ENCODE measurements around the gene CFAP221.
A peak's percentile ranks its signal among the peaks of the same experiment; 100 is the strongest.

CFAP221 gene

DNA sequence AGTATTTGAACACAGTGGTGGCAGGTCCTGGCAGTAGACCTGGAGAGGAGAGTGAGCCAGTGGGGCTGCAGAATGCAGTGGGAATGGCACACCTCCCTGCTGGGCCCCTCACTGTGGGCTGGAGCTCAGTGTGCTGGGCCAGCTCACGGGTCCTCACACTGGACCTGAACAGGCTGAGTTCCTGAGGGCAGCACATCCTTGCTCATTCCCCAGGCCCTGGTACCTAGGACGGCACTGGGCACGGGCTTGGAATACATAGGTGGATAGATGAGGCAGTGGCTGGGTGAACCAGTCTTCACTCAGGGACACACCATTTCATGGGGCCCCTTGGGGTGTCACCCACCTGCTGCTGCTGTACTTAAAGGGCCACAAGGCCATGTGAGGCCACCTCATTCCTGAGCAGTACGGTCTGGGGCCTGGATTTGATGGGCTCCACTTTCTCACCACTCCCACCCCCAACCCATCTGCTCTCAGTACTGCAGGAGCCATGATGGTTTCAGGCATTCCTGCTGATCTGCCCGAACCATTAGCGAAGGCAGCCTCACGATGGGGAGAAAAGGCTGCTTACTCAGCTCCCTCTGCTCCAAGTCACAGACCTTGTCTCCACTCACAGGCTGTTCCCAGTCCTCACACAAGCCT, 138.9 kb downstream of the CFAP221 start:
- no peak for DNase-seq

DNA sequence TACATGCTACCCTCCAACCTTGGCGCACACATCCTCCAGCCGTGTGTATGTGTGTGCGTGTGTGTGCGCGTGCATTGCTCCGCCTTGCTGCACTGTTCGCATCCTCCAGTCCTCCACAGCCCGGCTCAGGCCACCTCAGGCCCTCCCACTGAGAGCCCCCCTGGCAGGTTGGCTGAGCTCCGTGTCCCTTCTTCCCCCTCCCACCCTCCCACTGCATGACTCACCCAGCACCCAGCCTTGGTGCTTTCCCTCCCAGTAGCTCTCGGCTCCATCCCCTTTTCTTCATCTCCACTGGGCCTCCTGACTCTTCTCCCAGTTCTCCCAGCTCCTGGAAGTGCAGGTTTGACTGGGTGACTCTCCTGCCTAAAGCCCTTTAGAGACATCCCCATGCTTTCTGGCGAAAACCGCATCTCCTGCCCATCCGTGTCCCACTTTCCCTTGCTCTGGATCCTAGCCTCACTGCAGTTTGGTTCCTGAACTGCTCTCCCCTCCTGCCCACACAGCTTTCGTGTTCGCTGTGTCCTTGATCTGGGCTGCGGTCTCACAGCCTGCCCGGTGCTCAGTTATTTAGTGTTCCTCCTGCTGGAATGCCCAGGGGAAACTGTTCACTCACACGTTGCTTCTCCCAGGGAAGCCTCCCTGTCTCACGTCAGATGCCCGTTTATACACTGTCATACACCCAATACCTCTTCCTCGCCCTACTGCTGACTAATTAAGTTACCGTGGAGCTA, 139.6 kb downstream of the CFAP221 start:
- DNase-seq, result no peak

DNA sequence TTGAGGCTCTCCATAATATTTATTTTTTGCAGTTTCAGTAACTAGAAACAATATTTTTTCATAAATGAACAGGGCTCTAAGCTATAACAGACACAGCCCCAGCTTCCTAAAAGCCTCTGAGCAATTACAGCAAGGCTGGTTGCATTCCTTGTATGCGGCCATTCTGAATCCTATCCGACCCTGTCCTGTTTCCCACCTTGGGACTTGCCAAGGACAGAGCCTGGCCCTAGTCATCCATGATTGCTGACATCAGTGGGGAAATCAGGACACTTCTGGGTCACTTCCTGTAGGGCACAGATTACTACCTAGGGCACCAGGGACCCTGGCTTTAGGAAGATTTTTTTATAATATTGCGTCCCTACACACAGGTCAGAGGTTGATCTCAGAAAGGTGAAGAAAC, 140.3 kb downstream of the CFAP221 start:
- DNase-seq, result no peak

DNA sequence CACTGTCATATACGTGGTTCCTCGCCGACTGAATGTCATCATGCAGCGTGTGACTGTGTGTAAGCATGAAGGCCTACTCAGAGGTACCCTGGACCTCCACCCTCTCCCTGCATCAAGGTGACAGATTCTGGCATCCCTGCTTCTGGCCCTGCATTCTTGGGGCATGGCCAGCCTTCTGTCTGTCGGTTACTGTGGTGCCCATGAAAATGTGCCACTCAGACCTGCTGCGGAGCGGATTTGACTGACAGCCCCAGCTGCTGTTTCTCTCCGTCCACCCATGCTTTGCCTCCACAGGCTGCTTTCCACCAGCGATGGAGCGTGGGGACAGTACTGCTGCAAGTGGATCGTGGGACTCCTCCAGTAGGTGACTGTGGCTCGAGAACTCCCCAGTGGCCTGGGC, 144.4 kb downstream of the CFAP221 start:
- DNase-seq, result no peak

DNA sequence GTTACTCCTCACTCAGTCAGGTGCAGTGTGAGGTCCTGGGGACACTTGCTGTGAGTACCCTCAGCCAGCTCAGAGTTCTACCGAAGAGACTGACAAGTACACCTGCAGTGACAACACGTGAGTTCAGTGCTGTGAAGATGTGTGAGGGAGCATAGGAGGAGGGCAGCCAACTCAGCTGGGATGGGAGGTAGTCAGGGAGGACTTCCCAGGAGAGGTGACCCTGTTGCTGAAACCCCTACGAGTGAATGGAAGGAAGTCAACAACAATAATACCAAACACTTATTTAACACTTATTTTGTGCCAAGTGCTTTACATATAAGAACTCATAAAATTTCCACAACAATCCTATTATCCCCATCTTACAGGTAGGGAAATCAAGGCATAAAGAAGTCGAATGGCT, 145.0 kb downstream of the CFAP221 start:
- DNase-seq, result no peak

DNA sequence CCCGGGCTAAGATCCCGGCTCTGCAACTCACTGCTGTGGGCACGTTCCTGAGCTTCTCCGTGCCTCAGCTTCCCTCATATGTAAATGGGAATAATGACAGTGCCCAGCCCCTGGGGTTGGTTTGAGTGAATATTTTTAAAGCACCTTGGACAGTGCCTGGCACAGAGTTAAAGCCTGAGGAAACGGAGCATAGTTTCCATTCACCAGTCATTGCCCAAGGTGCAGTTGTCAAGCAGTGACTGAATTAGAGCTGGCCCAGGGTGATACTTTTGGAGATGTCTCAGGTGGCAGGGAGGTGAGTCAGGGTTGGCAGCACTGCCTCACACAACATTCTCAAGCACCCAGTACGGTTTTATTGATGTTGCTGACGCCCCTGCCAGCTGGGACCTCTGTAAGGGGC, 146.9 kb downstream of the CFAP221 start:
- no peak for DNase-seq

DNA sequence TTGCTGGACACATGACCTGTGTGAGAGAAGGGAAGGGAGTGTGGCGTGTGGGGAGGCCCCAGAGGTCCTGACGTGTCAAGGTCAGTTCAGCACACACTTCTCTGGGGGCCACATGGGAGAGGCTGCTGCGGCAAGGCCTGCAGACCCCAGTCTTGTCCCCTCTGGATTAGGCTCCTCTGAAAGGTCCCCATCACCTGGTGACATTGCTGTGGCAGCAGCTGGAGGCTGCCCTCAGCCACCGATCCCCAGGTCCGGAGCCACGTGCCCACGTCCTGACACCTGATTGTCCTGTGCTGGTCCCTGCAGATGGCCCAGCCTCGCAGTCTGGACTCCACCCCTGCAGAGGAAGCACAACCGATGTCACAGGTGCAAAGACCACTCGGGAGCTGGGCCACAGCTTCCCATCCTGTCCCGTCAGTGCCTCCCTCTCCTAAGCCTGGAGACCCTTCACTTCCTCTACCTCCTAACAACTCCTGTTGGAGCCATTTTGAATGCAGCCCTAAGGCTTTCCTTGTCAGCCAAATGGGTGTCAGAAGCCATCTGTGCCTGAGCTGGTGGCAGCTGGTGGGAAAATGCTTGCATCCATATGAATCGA, 147.5 kb downstream of the CFAP221 start:
- DNase-seq, result no peak

DNA sequence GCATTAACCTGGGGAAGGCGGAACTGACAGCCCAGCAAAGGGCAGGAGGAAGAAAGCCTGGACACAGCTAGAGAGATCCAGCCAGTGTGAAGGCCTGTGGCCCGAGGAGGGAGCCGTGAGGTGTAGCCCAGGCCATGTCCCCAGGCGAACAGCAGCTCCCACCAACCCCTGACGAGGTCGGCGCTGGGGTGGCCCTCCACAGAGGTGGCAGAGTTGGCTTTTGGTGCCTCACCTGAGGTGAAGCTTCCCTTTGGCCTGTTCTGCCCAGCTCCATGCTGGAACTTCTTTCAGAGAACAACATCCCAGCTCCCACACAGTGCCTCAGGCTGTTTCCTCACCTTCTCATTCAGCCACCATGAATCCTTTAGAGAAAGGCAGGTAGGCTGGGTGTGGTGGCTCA, 148.1 kb downstream of the CFAP221 start:
- DNase-seq, result no peak

DNA sequence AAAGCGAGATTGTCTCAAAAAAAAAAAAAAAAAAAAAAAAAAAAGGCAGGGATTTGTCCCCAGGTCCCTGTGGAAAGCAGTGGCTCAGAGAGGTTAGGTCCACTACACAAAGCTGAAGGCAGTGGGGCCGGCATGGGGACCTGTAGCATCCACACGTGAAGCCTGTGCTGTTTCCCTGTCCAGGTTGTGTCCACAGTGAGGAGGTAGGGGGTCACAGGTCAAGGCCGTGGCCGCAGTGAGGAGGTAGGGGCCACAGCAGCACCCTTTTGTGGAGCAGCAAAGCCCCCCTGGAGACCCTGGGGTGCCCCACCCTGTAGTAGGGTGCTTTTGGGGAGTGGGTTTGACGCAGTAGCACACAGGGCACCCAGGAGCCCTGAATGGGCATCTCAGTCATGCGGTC, 148.7 kb downstream of the CFAP221 start:
- no peak for DNase-seq

DNA sequence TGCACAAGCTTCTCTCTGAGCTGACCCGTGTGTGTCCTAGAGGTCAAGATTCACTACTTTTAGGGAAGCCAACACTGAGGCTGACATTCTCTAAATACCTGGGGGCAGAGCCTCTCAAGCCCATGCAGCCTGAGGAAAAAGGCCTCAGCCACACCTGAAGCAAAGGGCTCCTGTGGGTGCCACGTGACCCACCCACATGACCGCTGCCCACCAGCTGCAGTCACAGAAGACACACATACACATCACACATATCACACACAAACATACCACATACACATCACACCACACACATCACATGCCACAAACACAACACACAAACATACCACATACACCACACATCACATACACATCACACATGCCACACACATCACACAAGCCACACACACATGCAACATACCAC, 149.3 kb downstream of the CFAP221 start:
- DNase-seq, result no peak

DNA sequence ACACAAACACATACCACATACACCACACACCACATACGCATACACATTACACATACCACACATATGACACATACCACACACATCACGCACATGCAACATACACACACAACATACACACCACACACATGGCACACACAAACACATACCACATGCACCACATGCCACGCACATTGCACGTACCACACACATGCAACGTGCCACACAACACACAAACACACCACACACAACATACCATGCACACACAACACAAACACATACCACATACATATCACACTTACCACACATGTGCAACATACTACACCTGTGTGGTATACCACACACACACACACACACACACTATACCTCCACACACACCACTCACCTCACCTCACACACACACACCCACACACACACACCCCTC, 149.7 kb downstream of the CFAP221 start:
- DNase-seq, result no peak

DNA sequence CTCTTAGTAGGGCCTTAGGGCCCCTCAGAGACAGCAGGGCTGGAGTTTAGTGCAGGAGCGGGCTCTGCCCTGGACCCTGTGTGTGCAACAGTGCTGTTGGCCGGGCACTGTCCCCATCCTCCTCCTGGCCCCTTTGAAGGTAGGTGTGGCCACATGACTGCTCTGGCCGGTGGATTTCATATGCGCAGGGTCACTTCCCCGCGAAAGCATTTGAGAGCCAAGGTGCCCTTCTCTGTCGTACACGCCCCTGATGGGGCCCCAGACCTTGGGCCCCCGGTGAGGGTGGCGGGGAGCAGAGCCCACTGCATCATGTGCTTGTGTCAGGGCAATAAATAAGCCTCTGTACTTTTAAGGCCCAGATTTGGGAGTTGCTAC, 150.2 kb downstream of the CFAP221 start:
- DNase-seq, result no peak

DNA sequence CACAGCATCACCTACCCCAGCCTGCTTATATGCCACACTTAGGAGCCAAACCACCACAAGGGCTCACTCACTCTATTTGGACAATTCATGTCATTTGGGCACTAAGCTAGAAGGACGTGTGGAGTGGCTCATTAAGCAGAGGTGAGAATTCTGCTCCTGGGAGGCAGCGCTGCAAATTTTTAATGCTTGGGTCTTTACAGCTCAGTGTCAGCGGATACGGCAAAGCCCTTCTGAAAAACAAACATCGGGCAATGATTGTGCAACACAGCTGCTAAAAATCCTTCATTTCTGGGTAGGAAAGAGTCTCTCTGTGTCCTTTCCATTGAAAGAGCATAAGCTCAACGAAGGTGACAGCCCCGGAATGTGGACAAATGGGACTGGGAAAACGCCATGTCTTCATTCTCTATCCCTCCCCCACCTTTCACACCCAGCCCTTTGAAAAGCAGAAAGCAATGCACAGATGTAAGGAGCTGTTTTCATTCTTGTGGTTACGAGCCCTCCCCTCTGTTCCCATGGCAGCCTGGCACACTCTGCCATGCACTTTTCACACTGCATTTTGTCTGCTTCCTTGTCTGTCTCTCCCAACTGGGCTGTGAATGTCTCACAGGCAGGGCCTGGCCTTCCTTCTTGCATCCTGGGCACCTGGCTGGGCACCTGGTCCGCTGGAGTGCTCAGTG, 150.7 kb downstream of the CFAP221 start:
- DNase-seq, result no peak

DNA sequence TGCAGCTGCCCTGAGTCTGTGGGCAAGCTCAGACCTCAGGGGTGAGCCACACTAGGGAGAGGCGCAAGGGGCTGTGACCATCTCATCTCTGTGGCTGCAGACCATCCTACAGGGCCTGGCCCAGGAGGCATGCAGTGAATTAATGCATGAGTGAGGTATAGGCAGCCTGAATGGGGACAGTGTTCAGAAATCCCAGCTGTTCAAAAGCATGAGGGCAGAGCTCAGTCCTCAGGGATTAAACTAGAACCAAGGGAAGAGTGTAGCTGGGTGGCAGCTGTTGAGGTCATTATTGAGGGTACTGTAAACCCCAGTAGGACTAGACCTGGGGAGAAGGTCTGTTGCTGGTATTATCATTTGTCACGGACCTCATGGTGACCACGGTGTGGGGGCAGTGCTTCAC, 151.8 kb downstream of the CFAP221 start:
- DNase-seq, result no peak

DNA sequence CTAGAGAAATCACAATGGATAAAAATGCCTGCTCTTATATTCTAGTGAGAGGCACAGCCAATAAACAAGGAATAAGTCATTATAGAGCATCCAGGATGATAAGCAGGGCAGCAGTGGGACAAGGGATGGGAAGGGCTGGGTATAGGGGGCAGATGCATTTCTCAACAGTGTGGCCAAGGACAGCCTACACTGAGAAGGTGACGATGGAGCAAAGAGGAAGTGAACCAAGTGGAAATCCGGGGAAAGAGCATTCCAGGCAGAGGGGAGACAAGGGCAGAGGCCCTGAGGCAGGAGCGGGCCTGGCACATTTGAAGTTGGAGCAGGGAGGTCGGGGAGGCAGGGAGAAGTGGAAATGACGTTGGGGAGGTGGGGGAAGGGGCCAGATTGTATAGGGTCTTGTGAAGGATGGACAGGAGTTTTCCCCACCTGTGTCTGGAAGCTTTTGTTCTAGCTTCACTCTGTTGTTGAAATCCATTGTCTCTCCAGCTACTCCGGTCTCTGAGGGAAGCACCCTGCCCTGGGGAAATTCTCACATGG, 152.3 kb downstream of the CFAP221 start:
- DNase-seq, result no peak

DNA sequence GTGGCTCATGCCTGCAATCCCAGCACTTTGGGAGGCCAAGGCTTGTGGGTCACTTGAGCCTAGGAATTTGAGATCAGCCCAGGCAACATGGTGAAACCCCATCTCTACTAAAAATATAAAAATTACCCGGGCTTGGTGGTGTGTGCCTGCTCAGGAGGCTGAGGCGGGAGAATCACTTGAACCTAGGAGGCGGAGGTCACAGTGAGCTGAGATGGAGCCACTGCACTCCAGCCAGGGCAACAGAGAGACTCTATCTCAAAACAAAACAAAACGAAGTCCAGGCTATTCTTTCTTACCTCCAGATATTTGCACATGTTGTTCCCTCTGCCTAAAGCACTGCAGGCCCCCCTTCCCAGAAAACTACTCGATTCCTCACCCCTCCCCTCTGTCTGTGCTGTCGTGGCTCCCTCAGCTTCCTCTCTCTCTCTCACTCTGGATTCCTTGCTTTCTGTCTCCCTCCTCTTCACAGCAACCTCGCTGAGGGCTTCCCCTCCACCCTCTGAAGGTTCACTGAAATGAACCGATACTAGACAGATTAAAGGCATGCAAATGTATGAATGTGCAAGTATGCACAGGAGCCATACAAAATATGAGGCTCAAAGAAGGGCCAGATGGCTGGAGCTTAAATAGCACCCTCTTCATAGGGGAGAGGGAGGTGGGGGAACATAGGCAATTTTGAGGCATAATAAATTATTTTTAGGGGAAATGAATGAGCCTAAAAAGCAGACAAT, 153.2 kb downstream of the CFAP221 start:
- DNase-seq, result no peak

DNA sequence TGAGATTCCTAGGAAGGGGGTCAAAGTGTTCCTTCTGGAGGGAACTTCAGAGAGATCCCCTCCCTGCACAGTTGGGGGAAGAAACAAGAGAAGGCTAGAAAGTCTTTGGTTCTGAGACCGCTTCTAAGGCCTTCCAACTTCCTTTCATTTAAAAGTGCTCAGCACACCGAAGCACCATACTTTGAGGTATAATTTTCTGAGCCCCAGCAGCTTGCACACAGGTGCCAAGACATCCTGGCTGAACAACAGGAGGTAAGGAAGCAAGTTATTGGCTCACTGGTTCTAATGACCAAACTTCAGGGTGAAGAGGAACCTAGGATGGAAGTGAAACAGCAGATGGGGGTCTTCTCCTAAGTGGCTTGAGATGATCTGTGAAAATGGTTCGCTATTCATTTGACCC, 154.0 kb downstream of the CFAP221 start:
- DNase-seq, result no peak

DNA sequence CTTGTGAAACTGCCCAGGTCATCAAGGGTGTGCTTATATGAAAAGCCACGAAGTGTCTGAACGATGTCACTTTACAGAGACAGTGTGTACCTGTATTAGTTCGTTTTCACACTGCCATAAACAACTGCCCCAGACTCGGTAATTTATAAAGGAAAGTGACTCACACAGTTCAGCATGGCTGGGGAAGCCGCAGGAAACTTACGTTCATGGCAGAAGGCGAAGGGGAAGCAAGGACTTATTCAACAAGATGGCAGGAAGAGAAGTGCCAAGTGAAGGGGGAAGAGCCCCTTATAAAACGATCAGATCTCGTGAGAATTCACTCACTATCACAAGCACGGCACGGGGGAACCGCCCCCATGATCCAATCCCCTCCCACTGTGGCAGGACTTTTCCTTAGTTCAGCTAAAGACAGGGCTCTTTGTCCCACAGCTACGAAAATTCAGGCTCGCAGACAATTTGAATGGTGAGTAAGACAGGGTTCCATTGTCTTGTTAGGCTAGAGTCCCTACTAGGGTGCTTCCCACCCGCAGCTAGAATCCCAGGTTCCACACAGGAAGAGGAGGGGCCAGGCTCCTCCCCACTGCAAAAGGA, 154.9 kb downstream of the CFAP221 start:
- DNase-seq, result no peak

DNA sequence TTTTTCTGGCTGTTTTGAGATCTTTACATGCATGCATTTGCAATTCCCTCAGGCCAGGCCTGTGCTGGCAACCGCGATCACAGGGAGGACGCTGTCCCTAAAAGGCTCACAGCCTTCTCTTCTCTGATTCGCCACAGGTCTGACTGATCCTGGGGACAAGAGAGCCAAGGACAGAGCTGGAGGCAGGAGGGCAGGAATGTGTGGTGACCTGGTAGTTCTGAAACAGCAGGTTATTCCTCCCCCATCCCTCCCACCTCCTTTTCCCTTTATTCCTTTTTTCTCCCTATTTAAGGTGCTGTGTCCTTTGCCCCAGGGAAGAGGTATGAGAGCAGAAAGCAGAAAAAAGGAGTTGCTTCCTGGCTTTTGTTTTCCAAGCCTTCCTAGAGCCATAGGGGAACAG, 156.6 kb downstream of the CFAP221 start:
- DNase-seq, result no peak

DNA sequence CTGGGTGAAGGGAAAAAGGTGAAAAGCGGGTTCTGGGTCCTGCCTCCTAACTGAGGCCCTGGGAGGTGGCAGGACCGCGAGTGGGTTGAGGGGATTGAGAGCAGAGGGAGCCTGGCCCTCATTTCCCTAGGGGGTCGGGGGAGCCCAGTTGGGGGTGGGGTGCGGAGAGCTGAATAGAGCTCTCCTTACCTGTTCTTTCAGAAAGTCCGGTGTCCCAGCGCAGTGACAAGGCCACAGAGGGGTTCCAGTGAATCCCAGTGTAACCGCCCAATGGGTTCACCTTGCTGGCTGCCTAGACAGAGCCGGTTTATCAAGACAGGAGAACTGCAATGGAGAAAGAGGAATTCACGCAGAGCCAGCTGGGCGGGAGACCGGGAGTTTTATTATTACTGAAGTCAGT, 157.1 kb downstream of the CFAP221 start:
- no peak for DNase-seq

DNA sequence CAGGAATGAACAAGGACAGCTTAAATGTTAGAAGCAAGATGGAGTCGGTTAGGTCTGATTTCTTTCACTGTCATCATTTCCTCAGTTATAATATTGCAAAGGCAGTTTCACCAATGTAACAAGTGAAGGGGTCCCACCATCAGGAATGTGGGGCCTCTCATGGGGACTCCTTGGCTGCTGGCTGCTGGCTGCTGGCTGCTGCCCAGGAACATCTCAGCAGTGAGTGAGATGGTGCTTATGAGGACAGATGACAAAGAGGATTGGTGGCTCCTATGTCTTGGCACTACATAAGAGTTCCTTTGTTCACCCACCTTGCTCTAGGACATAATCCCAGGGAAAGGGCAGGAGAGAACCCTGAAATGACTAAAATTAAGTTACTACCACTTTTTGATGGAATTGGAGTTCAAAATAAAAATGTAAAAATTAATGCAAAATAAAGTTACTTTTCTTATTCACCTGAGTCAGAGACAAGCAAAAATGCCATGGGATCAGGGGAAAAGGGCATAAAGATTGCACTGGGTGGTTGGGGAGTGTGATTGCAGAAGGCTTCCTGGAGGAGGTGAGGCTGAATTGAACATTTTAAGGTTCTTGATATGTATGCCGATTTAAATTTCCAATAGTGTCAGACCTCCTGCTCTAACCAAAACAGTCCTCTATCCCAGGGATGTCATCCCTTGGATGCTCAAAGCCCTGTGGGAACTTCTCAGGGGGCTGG, 158.1 kb downstream of the CFAP221 start:
- no peak for DNase-seq

DNA sequence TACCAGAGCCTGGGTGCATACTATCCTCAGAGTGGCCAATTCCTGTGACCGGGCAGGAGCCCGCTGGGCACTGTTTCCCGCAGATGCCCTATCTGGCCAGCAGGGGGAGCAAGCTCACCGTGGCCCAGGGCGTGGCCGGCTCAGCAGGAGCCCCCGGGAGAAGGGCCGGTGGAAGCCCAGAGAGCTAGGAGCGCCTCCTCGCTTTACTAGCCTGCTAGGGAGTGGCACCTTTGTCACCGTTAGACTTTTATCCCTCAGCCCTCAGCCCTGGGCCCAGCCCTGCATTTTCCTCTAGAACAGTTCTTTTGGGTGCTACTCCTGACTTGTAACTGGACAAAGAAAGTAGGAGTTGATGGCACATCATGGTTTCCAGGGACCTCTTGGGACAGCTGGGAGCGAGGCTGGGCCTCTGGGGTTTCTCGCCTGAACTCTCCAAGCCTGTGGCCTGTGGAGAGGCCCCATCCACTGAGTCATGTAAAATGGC, 158.7 kb downstream of the CFAP221 start:
- DNase-seq, result peak; percentile 51
